ENCODE measurements around the gene MAD1L1. TPM values are rescaled to one million over a fixed set of nuclear protein-coding genes. Genes with fewer than 3 reads are reported as not detected.

The MAD1L1 gene
- polyA plus RNA-seq, 3 donors from 2014 or later = 85.0 to 166 (median 97.0) TPM

DNA sequence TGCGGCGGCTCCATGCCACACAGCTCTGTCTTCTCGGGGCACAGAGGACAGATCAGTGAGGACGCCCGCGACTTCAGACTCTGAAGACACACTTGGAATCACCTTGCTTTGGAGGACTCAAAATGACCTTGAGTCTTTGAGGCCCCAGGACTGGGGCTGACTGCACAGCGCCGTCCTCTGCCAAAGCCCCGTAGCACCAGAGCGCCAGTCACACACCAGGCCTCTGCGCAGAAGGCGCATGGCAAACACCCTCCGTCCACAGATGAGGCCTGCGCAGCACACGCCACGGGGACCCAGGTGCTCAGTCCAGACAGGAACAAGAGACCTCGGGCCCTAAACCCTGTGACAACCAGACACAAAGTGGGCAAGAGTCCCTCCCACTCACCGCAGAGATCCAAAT, 134.7 kb downstream of the MAD1L1 start:
- no peak for DNase-seq
- Mint-ChIP-seq H3K9me3 (peaks cover 4 to 13% (median 8%) of the 10 kb centered on the region in 6 donors), H3K27ac (no peak overlapping the region), H3K4me3 (peak overlapping the region in 3 of 5 donors; percentile 51 to 80 (median 77)), H3K4me1 (peaks cover 63 to 87% of the 10 kb centered on the region in 2 donors), H3K36me3 (peaks cover 6 to 9% (median 8%) of the 10 kb centered on the region in 3 donors), H3K27me3 (ENCODE audit: low read depth in 3 of 3) (peaks cover 17 to 44% (median 33%) of the 10 kb centered on the region in 3 donors)

DNA sequence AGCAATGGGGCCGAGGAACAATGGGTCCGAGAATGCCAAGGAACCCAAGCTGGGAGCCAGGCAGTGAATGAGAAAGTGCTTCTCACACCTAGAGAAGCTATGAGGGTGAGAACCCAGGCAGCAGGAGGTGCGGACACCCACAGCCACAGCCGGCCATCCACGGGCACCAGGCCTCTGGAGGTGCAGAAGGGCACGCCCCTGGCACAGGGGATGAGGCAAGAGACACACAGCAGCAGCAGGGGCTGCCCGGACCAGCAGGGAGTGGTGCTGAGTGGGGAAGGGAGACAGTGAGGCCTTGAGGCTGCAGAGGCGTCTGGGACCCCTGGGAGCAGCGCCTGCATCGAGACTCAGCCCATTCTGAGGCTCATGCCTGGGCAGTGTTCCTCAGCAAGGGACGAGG, 135.3 kb downstream of the MAD1L1 start:
- H3K4me3 Mint-ChIP-seq = peak overlapping the region; percentile 49 to 80 (median 71)
- H3K36me3 Mint-ChIP-seq = peaks cover 6 to 11% (median 8%) of the 10 kb centered on the region in 3 donors
- DNase-seq = peak; percentile 35 to 58 (median 43)
- H3K27me3 Mint-ChIP-seq (ENCODE audit: low read depth in 3 of 3) = peaks cover 14 to 40% (median 30%) of the 10 kb centered on the region in 3 donors
- peaks cover 61 to 82% of the 10 kb centered on the region in 2 donors for H3K4me1 Mint-ChIP-seq
- H3K27ac Mint-ChIP-seq = peak overlapping the region in 5 of 6 donors; percentile 20 to 73 (median 49)
- peaks cover 4 to 13% (median 6%) of the 10 kb centered on the region in 6 donors for H3K9me3 Mint-ChIP-seq

DNA sequence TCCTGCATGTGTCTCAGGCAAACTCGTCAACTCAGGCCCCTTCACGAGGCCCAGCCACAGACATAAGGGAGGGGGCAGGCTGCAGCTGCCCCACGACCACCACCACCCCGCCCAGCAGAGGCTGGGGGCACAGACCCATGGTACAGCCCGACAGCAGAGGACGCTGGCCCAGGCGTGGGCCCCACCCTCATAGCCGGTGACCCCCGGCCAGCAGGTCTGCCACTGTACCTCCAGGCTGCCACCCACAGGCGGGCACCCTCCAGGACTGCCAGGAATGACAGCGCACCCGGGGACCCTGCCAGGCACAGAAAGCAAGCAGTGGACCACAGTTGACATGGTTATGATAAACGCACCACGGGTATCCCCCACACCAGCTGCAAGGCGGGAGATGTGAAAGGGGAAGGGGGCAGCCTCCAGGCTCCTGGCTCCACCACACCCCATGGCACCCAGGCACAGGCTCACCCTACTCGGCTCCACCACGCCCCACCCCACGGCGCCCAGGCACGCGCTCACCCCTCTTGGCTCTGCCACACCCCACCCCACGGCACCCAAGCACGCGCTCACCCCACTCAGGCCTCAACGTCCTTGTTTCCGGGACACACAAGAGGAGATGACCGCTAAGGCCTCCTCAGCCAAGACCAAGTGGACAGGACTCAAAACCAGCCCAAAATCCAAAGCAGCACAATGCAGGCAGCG, 135.9 kb downstream of the MAD1L1 start:
- Mint-ChIP-seq H3K9me3 (peaks cover 0 to 7% (median 0%) of the 10 kb centered on the region in 6 donors), H3K4me3 (peak overlapping the region; percentile 17 to 80 (median 51)), H3K36me3 (peaks cover 0 to 15% (median 11%) of the 10 kb centered on the region in 3 donors), H3K27me3 (ENCODE audit: low read depth in 3 of 3) (peaks cover 8 to 38% (median 23%) of the 10 kb centered on the region in 3 donors), H3K4me1 (peaks cover 54 to 75% of the 10 kb centered on the region in 2 donors), H3K27ac (peak overlapping the region in 3 of 6 donors; percentile 20 to 73 (median 68))
- no peak for DNase-seq

DNA sequence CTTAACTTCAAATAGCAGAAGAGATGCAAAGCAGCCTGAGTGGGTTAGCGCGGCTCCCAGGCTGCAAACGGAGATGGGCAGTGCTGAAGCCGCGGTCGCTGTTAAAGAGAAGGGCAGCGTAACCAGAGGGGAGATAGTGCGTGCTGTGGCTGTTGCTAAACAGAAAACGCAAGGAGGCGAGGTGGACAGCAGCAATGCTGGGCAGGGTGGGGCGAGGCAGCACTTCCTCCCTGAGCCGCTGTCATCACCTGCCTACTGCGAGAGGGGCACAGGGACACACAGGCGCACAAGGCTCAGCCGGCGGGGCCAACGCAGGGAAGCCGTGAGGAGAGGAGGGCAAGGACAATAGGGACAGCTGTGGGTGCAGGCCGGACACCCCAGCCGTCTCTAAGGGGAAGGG, 137.3 kb downstream of the MAD1L1 start:
- Mint-ChIP-seq H3K36me3 (peaks cover 0 to 15% (median 15%) of the 10 kb centered on the region in 3 donors), H3K27me3 (ENCODE audit: low read depth in 3 of 3) (peaks cover 2 to 34% (median 18%) of the 10 kb centered on the region in 3 donors), H3K4me3 (peak overlapping the region in 3 of 5 donors; percentile 12 to 44 (median 21)), H3K9me3 (peaks cover 0 to 3% (median 0%) of the 10 kb centered on the region in 6 donors), H3K4me1 (peaks cover 50 to 70% of the 10 kb centered on the region in 2 donors), H3K27ac (no peak overlapping the region)
- DNase-seq = no peak

DNA sequence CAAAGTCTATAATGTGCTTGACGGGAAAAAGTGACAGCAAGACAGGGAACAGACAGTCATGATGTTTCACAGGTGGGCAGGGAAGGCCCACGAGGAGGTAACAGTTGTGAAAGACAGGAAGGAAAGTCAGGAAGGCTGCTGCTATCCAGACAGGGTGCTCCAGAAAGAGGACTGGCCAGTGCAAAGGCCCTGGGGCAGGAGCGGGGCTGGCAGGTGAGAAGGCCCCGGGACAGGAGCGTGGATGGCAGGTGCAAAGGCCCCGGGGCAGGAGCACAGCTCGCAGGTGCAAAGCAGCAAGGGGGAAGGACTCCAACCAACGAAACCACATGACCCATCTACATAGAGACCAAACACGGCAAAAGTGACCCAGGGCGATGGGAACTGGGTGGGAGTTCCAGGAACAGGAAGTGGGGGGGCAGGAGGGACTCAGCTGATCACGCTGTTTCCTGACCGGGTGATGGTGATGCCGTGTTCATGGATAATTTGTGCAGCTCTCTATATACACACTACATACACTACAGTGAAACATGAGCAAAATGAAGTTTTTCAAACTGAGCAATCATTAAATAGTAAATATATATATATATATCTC, 138.2 kb downstream of the MAD1L1 start:
- peak overlapping the region in 1 of 6 donors; percentile 56 for H3K27ac Mint-ChIP-seq
- H3K4me3 Mint-ChIP-seq = peak overlapping the region in 1 of 5 donors; percentile 38
- peaks cover 0 to 3% (median 0%) of the 10 kb centered on the region in 6 donors for H3K9me3 Mint-ChIP-seq
- H3K36me3 Mint-ChIP-seq = peaks cover 0 to 20% (median 18%) of the 10 kb centered on the region in 3 donors
- no peak for DNase-seq
- peaks cover 0 to 25% (median 10%) of the 10 kb centered on the region in 3 donors for H3K27me3 Mint-ChIP-seq (ENCODE audit: low read depth in 3 of 3)
- peaks cover 41 to 61% of the 10 kb centered on the region in 2 donors for H3K4me1 Mint-ChIP-seq

DNA sequence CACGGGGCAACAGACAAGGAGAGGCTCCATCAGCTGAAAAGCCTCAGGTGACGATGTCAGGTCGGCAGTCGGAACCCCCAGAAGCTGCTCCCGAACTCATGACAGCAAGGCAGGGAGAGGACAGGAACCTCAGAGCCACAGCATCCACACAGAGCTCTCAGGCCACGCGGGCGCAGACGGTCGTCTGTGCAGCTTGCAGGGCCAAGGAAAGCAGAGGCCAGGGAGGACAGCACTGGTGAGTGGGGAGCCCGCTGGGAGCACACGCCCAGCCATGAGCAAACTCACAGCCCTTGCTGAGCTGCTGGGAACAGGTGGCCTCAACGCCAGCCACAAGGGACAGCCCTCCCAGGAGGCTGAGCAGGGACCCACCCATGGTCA, 138.9 kb downstream of the MAD1L1 start:
- H3K4me3 Mint-ChIP-seq = peak overlapping the region in 1 of 5 donors; percentile 3
- no peak for DNase-seq
- H3K27me3 Mint-ChIP-seq (ENCODE audit: low read depth in 3 of 3) = peaks cover 0 to 23% (median 10%) of the 10 kb centered on the region in 3 donors
- peaks cover 34 to 54% of the 10 kb centered on the region in 2 donors for H3K4me1 Mint-ChIP-seq
- peaks cover 0 to 3% (median 0%) of the 10 kb centered on the region in 6 donors for H3K9me3 Mint-ChIP-seq
- peaks cover 0 to 23% (median 20%) of the 10 kb centered on the region in 3 donors for H3K36me3 Mint-ChIP-seq
- H3K27ac Mint-ChIP-seq = peak overlapping the region in 2 of 6 donors; percentile 22 to 23

DNA sequence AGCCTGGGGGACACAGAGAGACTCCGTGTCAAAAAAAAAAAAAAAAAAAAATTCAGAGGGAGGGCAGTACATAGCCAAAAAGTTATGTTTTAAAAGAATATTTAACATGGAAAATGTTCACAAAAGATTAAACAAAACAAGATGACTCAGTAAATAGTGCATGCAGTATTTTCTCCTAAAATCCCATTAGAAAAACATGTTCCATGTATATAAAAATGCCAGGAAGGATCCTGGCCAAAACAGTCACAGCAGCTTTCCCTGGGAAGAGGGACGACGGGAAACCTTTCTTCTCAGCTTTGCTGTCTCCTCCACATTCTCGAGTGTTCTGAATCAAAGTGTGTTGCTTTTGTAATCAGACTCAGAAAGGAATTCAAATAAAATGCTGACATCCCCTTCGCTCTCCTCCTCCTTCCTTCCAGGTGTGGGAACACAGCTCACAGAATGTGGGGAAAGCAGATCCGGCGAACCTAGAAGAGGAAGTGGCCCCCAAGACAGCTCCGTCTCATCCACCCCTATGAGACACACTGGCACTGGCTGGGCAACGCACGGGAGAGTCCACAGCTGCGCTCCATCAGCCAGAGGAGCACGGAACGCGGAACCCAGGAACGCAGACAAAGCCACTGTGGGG, 139.4 kb downstream of the MAD1L1 start:
- Mint-ChIP-seq H3K9me3 (peaks cover 0 to 3% (median 0%) of the 10 kb centered on the region in 6 donors), H3K4me1 (peaks cover 29 to 49% of the 10 kb centered on the region in 2 donors), H3K27ac (peak overlapping the region in 2 of 6 donors; percentile 22 to 23), H3K36me3 (peaks cover 0 to 23% (median 20%) of the 10 kb centered on the region in 3 donors), H3K27me3 (ENCODE audit: low read depth in 3 of 3) (peaks cover 0 to 20% (median 10%) of the 10 kb centered on the region in 3 donors), H3K4me3 (peak overlapping the region in 1 of 5 donors; percentile 3)
- DNase-seq = no peak

DNA sequence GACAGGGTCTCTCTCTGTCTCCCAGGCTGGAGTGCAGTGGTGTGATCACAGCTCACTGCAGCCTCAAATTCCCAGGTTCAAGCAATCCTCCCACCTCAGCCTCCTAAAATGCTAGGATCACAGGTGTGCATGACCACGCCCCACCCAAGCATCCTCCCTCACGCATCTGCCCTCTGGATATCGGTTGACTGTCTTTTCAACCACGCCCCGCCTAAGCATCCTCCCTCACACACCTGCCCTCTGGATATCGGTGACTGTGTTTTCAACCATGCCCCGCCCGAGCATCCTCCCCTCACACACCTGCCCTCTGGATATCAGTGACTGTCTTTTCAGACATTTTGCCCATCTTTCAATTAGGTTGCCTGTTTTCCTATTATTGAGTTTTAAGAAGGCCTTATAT, 140.5 kb downstream of the MAD1L1 start:
- H3K27me3 Mint-ChIP-seq (ENCODE audit: low read depth in 3 of 3) = peaks cover 0 to 10% (median 4%) of the 10 kb centered on the region in 3 donors
- H3K36me3 Mint-ChIP-seq = peaks cover 0 to 23% (median 20%) of the 10 kb centered on the region in 3 donors
- H3K9me3 Mint-ChIP-seq = no peaks in the 10 kb centered on the region
- no peak for DNase-seq
- H3K4me1 Mint-ChIP-seq = peaks cover 23 to 39% of the 10 kb centered on the region in 2 donors
- H3K4me3 Mint-ChIP-seq = no peak overlapping the region
- no peak overlapping the region for H3K27ac Mint-ChIP-seq

DNA sequence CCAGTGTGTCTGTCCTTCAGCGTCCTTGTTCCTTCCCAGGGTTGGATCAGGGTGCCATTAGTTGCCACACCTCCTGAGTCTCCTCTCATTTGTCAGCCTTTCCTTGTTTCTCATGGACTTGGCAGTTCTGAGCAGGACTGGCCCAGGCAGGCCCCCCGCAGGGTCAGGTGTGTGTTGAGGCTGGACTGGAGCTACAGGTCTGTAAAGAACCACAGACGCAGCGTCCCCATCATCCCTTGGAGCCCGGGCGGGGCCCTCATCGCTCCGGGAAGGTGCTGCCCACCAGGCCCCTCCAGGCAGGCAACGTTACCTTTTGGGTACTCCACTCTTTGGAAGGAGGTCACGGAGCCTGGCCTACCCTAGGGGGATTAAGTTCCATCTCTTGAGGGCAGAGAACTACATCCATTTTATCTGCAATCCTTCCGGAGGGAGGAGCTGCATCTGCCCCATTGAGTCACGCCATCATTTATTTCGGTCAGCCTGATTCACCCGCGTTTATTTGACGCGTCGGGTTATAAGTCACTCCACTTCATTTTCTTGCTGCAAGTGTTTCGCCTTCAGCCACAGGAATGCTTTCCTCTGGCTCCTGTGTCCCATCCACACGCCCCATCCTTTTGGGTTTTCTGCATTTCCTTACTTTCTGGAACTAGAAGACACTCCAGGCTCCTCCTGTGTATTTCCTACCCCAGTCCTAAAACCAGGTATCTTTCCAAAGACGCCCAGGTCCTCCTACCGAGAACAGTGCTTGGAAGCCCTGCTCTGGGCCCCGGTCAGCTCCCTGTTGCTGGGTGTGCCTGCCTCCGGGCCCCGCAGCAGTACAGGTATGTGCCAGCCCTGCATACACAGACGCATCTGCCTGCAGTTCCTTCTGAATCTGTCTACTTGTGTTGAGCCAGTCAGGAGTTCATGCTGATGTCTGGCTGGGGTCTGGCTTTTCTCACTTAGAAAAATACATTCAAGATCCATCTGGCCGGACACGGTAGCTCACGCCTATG, 141.9 kb downstream of the MAD1L1 start:
- peaks cover 0 to 25% (median 23%) of the 10 kb centered on the region in 3 donors for H3K36me3 Mint-ChIP-seq
- peaks cover 2 to 14% (median 4%) of the 10 kb centered on the region in 3 donors for H3K27me3 Mint-ChIP-seq (ENCODE audit: low read depth in 3 of 3)
- no peak overlapping the region for H3K4me3 Mint-ChIP-seq
- no peaks in the 10 kb centered on the region for H3K9me3 Mint-ChIP-seq
- no peak overlapping the region for H3K27ac Mint-ChIP-seq
- no peak for DNase-seq
- H3K4me1 Mint-ChIP-seq = peaks cover 17 to 24% of the 10 kb centered on the region in 2 donors

DNA sequence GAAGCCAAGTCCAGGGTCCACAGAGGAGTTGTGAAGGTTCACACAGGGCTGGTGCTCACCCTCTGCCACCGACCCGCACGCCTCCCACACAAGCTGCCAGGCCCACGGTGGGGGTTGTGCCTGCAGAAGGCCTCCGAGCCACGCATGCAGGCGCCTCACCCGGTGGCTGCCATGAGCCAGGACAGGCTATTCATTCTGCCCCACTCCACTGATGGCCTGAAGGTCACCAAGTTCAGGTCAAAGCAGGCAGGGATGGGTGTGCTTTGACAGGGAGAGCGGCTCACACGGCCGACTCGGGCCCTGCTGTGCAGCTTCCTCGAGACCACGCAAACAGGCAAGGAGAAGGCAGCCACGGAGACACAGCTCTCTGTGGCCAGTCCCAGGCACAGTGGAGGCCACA, 143.9 kb downstream of the MAD1L1 start:
- Mint-ChIP-seq H3K4me3 (no peak overlapping the region), H3K4me1 (peaks cover 26 to 29% of the 10 kb centered on the region in 2 donors), H3K9me3 (no peaks in the 10 kb centered on the region), H3K27ac (no peak overlapping the region), H3K27me3 (ENCODE audit: low read depth in 3 of 3) (peaks cover 6 to 22% (median 9%) of the 10 kb centered on the region in 3 donors), H3K36me3 (peaks cover 0 to 26% (median 25%) of the 10 kb centered on the region in 3 donors)
- no peak for DNase-seq

DNA sequence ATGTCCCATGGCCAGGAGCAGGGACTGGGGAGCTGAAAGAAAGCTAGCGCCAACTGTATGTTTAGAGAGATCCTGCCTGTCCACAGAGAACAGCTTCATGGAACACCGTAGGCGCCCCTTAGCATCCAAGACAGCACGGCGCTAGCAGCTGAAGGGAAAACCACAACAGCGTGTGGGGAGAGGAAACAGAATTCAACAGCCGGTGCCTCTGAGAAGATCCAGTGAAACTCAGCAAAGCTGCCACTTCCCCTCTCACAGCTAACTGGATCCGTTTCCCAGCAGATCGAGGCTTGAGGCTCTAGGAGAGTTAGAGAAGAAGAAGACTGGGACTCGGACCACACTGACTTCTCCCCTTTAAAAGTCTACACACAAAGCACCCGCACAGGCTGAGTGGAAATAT, 145.0 kb downstream of the MAD1L1 start:
- Mint-ChIP-seq H3K27ac (peak overlapping the region in 1 of 6 donors; percentile 10), H3K4me3 (no peak overlapping the region), H3K27me3 (ENCODE audit: low read depth in 3 of 3) (peaks cover 9 to 25% (median 13%) of the 10 kb centered on the region in 3 donors), H3K4me1 (peaks cover 29 to 36% of the 10 kb centered on the region in 2 donors), H3K9me3 (no peaks in the 10 kb centered on the region), H3K36me3 (peaks cover 0 to 26% (median 24%) of the 10 kb centered on the region in 3 donors)
- DNase-seq = no peak

DNA sequence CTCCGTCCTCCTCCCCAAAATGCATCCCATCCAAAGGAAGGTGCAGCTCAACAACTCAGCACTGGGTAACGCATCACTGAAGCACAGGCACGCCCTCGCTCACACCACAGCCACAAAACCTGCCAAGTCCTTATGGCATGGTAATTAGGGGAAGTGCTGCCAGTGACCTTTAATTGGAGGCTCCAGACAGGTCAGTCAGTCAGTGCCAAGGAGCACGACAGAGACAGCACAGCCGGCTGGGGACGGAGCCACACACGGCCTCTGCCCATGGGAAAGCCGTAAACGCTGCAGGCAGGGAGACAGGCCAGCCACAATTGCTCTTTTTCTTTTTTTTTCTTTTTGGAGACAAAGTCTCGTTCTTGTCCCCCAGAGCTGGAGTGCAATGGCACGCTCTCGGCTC, 146.5 kb downstream of the MAD1L1 start:
- Mint-ChIP-seq H3K36me3 (peaks cover 0 to 22% (median 20%) of the 10 kb centered on the region in 3 donors), H3K4me3 (no peak overlapping the region), H3K4me1 (peaks cover 29 to 36% of the 10 kb centered on the region in 2 donors), H3K27ac (peak overlapping the region in 2 of 6 donors; percentile 57 to 59), H3K27me3 (ENCODE audit: low read depth in 3 of 3) (peaks cover 9 to 20% (median 13%) of the 10 kb centered on the region in 3 donors), H3K9me3 (no peaks in the 10 kb centered on the region)
- no peak for DNase-seq
